ENCODE data around the gene HDHD2. TPM values are rescaled to one million over a fixed set of nuclear protein-coding genes. Genes with fewer than 3 reads are reported as not detected.
"Not testable (repeated sequence)": the region's sequence is repeated elsewhere in the genome, so short reads cannot be mapped to it uniquely, and the experiment has no call there.

Gene HDHD2, protein sequence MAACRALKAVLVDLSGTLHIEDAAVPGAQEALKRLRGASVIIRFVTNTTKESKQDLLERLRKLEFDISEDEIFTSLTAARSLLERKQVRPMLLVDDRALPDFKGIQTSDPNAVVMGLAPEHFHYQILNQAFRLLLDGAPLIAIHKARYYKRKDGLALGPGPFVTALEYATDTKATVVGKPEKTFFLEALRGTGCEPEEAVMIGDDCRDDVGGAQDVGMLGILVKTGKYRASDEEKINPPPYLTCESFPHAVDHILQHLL
- total RNA-seq (2022) (32.6 and 48.0 TPM in 2 replicates), Bru-seq, nascent RNA (percentile 79 among the genes with signal in this experiment), BruChase-seq, experiment 1, labeled RNA remaining after a 6-hour chase (percentile 85 among the genes with signal in this experiment), BruChase-seq, experiment 2, labeled RNA remaining after a 2-hour chase (percentile 83 among the genes with signal in this experiment)
- long read RNA-seq, transcript HDHD2-201 (7 exons, 2,212 nt) = major isoform, 58 of 90 reads
- long read RNA-seq, transcript HDHD2-205 (7 exons, 2,224 nt) = minor isoform, 6 of 90 reads
- long read RNA-seq, partial matches to known transcripts = 2 of 90 reads
- long read RNA-seq, other reads (novel, unspliced or antisense) = 20 of 90 reads

DNA sequence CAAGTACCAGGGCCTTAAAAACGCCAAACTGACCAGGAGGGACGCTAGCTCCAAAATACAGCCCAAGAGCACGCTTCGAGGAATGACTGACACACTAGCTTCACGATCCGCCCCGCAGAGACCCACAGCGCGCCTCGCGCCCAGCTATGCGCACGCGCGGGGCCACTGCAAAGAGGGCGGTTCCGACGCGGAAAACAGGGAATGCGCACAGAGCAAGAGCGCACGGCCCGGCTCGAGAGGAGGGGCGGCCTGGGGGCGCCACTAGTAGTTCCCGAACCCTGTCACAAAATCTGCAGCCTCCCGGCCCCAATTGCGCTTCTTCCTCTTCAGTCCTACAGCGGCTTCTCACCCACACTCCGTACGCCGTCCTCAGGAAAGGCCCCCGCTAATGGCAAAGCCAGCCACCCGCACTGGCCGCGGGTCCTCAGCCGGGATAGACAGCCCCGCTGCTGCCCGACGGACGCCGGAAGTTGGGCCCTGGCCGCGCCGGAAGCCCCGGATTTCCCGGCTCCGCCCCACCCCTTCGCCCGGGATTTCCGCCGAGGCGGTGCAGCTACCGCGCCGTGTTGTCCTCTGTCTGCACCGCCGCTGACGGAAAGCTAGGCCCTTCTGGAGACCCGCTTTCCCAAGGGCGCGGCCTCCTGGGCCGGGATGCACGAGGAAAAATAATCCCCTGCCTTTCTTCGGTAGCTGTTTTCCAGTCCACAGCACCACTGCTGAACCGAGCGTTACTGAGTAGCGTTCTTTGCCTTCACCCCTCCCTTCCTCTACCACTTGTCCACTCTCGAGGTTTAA lies at the start of gene HDHD2:
TSS of gene HDHD2 (minus strand) at position 472 of the 795 bp plus-strand sequence. CDS start 14,061 bp downstream, outside the sequence.
- peak within 1 kb of the TSS; percentile 96 for H3K4me3 Mint-ChIP-seq (ENCODE audit: unreplicated experiment)
- no peak for TF ChIP-seq CTCF (IDR thresholded peaks at IDR 0.05; ENCODE audit: unreplicated experiment)
- ChIA-PET POLR2A (interaction anchor here (0.6 to 2.9 kb wide), 28 partner anchors 9 to 1076 kb away, joined by 3 to 61 read pairs (median 5); partner anchors contain the start of genes ATP5F1A and IER3IP1), CTCF (interaction anchor here (0.5 to 2.2 kb wide), 10 partner anchors 9 to 984 kb away, joined by 3 to 22 read pairs (median 4); no protein-coding TSS in a partner anchor)
- intact Hi-C loops (cut with micrococcal nuclease) = no loop called here
- H3K4me1 Mint-ChIP-seq (ENCODE audit: insufficient read depth, unreplicated experiment) = peaks cover 33% of the 10 kb centered on the region
- H3K9me3 Mint-ChIP-seq (ENCODE audit: unreplicated experiment) = no peaks in the 10 kb centered on the region
- no peaks in the 10 kb centered on the region for H3K27me3 Mint-ChIP-seq (ENCODE audit: insufficient read depth, unreplicated experiment)
- peaks cover 34% of the 10 kb centered on the region for H3K36me3 Mint-ChIP-seq (ENCODE audit: insufficient read depth, unreplicated experiment)
- peak; percentile 76 for DNase-seq (ENCODE audit: unreplicated experiment)
- H3K27ac Mint-ChIP-seq (ENCODE audit: low read depth, unreplicated experiment) = peak within 1 kb of the TSS; percentile 98
- BruUV-seq (replicated peaks) = TSS peak; percentile 35

GRCh38 chr18:47195961-47196360 lies 45.7 kb upstream of the HDHD2 start:
- H3K4me1 Mint-ChIP-seq (ENCODE audit: insufficient read depth, unreplicated experiment); BruUV-seq (replicated peaks): not testable (repeated sequence)
- H3K27me3 Mint-ChIP-seq (ENCODE audit: insufficient read depth, unreplicated experiment) = peaks cover 86% of the 10 kb centered on the region

GRCh38 chr18:47191961-47192360 lies 41.7 kb upstream of the HDHD2 start:
- Mint-ChIP-seq H3K27me3 (ENCODE audit: insufficient read depth, unreplicated experiment) (peaks cover 61% of the 10 kb centered on the region), H3K9me3 (ENCODE audit: unreplicated experiment) (no peaks in the 10 kb centered on the region), H3K36me3 (ENCODE audit: insufficient read depth, unreplicated experiment) (no peaks in the 10 kb centered on the region), H3K4me3 (ENCODE audit: unreplicated experiment) (no peak overlapping the region), H3K4me1 (ENCODE audit: insufficient read depth, unreplicated experiment) (no peaks in the 10 kb centered on the region), H3K27ac (ENCODE audit: low read depth, unreplicated experiment) (no peak overlapping the region)
- intact Hi-C loops (cut with micrococcal nuclease) = no loop called here
- POLR2A ChIA-PET = interaction anchor here (1.1 kb wide), 1 partner anchor 13 kb away, joined by 3 read pairs; no protein-coding TSS in a partner anchor
- BruUV-seq (replicated peaks) = no TSS peak
- no peak for TF ChIP-seq CTCF (IDR thresholded peaks at IDR 0.05; ENCODE audit: unreplicated experiment)
- CTCF ChIA-PET = interaction anchor here (0.9 to 6.8 kb wide), 3 partner anchors 12 to 39 kb away, joined by 3 to 60 read pairs (median 5); no protein-coding TSS in a partner anchor
- DNase-seq (ENCODE audit: unreplicated experiment) = peak; percentile 62

More at GRCh38 chr18:47195961-47196360, 45.7 kb upstream of the HDHD2 start:
- POLR2A ChIA-PET; H3K27ac Mint-ChIP-seq (ENCODE audit: low read depth, unreplicated experiment); DNase-seq (ENCODE audit: unreplicated experiment); intact Hi-C loops (cut with micrococcal nuclease); H3K36me3 Mint-ChIP-seq (ENCODE audit: insufficient read depth, unreplicated experiment); H3K4me3 Mint-ChIP-seq (ENCODE audit: unreplicated experiment); H3K9me3 Mint-ChIP-seq (ENCODE audit: unreplicated experiment): not testable (repeated sequence)
- CTCF ChIA-PET = interaction anchor here (0.7 to 6.8 kb wide), 3 partner anchors 8 to 1322 kb away, joined by 3 to 60 read pairs (median 4); no protein-coding TSS in a partner anchor

DNA sequence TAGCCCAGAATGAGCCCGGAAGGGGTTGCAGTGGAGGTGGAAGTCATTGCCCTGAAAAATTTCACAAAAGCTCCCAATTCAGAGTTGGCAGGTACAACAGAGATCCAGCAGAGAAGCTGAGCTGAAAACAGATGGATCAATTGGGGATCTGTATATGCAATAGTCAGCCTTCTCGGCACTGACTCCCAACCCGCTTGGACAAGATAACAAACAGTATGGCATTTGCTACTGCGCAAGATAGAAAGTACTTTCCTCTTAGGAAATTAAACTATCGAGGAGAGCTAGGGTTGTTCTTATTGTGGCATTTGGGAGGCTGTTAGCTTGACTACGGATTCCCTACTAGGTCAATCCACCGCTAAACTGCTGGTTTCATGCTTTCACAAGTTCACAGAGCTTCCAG lies 37.4 kb upstream of the HDHD2 start:
- intact Hi-C loops (cut with micrococcal nuclease) = no loop called here
- DNase-seq (ENCODE audit: unreplicated experiment) = no peak
- Mint-ChIP-seq H3K4me3 (ENCODE audit: unreplicated experiment) (no peak overlapping the region), H3K27ac (ENCODE audit: low read depth, unreplicated experiment) (no peak overlapping the region), H3K27me3 (ENCODE audit: insufficient read depth, unreplicated experiment) (peaks cover 28% of the 10 kb centered on the region), H3K4me1 (ENCODE audit: insufficient read depth, unreplicated experiment) (peaks cover 6% of the 10 kb centered on the region), H3K36me3 (ENCODE audit: insufficient read depth, unreplicated experiment) (no peaks in the 10 kb centered on the region), H3K9me3 (ENCODE audit: unreplicated experiment) (no peaks in the 10 kb centered on the region)
- no peak for TF ChIP-seq CTCF (IDR thresholded peaks at IDR 0.05; ENCODE audit: unreplicated experiment)
- POLR2A ChIA-PET = interaction anchor here (0.7 kb wide), 1 partner anchor 37 kb away, joined by 3 read pairs; no protein-coding TSS in a partner anchor
- CTCF ChIA-PET = interaction anchor here (0.9 to 1.8 kb wide), 4 partner anchors 17 to 88 kb away, joined by 3 to 5 read pairs (median 4); no protein-coding TSS in a partner anchor
- BruUV-seq (replicated peaks) = no TSS peak
